ENCODE data around the gene MRPL49.
"Not testable (repeated sequence)": the region's sequence is repeated elsewhere in the genome, so short reads cannot be mapped to it uniquely, and the experiment has no call there.

MRPL49 gene

DNA sequence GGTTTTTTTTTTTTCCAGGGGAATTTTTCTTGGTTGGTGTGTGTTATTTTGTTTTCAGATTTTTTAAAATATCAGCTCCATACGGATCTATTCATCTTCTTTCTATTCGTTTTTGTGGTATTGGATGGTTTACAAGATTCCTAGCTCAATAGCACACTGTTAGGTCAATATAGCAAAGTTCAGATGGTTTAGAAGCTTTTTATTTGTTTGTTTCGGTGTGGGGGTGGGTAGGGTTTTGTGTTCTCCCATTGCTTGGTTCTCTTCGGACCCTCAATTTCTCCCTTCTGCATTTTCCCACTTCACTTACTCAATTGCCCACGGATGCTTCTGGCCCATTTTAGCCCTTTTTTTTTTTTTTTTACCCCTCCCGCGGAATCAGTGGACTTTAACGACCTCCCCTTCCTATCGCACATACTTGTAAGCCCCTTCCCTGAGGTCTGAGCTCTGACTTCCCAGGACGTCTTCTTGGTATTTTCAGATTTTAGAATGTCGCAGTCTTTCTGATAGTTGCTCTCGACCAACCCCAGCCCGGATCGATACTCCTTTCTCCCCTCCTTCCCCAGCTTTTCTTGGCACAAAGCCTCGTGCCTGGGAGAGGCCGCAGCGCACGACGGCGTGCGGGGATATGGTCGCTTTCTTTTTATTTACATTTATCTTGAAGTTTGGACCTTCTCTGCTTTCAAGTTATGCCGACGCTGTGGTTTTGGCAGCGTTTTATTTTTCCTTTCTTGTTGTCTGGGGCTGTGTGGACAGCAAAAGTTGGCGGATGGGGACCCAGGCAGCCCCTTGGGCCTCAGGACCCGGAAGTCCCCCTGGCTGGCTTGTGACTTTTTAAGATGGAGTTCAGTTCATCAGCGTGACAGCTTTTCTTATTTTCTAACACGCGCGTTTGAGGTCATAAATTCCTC, 43.5 kb downstream of the MRPL49 start:
- DNase-seq (ENCODE audit: low spot score): no peak

DNA sequence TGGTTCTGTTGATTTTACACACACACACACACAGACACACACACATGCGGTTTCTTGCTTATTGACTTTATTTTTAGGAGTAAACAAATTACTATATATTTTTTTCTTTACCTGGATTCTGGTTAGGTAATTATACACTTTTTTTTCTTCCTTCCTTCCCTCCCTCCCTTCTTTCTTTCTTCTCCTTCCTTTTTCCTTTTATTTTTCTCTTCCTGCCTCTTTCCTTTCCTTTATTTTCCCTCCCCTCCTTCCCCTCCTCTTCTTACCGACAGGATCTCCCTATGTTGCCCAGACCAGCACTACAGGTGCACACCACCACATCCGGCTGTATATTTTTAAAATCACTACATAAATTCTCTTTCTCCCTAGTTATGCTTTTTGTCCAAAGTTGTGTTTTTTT, 44.8 kb downstream of the MRPL49 start:
- no peak for DNase-seq (ENCODE audit: low spot score)

DNA sequence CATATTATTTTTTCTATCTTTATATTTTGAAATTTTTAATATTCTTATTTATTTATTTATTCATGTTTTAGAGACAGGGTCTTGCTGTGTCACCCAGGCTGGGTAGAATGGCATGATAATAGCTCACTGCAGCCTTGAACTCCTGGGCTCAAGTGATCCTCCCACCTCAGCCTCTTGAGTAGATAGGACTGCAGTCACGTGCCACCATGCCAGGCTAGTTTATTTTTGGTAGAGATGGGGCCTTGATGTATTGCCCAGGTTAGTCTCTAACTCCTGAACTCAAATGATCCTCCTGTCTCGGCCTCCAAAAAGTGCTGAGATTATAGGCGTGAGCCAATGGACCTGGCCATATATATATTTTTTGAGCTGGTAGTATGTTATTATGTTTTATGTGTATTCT, 45.5 kb downstream of the MRPL49 start:
- no peak for DNase-seq (ENCODE audit: low spot score)

GRCh38 chr11:65169164-65169641, 47.1 kb downstream of the MRPL49 start:
- DNase-seq (ENCODE audit: low spot score): no peak

DNA sequence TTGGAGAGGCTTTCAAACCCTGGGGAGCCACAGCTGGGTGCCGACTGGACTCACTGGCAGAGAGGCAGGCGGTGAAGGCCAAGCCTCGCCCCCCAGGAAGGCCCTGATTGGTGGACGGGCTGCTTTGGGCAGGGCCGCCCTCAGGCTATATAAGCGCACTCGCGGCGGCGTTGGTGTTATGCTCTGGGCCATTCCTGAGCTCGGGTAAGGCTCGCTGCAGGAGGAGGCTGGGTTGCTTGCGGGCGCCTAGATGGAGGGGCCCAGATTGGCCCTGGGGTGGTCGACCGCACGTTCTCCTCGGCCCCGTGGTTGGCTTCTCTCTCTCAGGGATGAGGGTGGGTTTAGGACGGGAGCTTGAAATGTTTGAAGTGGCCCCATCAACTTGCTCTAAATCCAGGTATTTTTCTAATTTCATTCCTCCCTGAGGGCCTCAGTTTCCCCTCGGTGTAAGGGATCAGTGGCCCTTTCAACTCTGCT, 48.0 kb downstream of the MRPL49 start, which contains the start of gene SPDYC:
Gene SPDYC, plus strand, starts transcription at position 176 of the 477 bp plus-strand sequence. CDS start 1,125 bp downstream, outside the sequence.
- no peak for DNase-seq (ENCODE audit: low spot score)

GRCh38 chr11:65172600-65172999, 50.5 kb downstream of the MRPL49 start:
- DNase-seq (ENCODE audit: low spot score): no peak

- DNase-seq (ENCODE audit: low spot score): not testable (repeated sequence)
Measured at GRCh38 chr11:65174571-65175010, 52.5 kb downstream of the MRPL49 start.

Data from pons (tissue), 1 donor.